Activated CD8-positive, alpha-beta memory T cell treated with anti-CD3 and anti-CD28 coated beads, Interleukin-2, amount 10 ng/mL, durations not matched to agents 7 days and 5 days (primary cell): Measurements from ENCODE around the gene IGFALS. TPM values are rescaled to one million over a fixed set of nuclear protein-coding genes. Genes with fewer than 3 reads are reported as not detected.
A peak's percentile ranks its signal among the peaks of the same experiment; 100 is the strongest.

Experiments used
- ATAC-seq: fragments of 150-1000 bp; cut with Tn5 transposase; one replicate; pipeline ENCODE4 v1.10.0; 2021; ENCODE audit warnings: moderate library complexity
- CTCF ChIA-PET: fragments of 350-600 bp; sonication (Branson Sonifier 250); formaldehyde crosslinking; loops from one replicate; lab custom pipeline; 2021; ENCODE audit warnings: antibody characterized with exemption; lab: Charles Lee
- DNase-seq: peaks from one replicate; pipeline ENCODE4 v3.0.0-alpha.2; 2020
- H3K27ac Mint-ChIP-seq: one replicate; pipeline ENCODE4 v1.8.0; 2021; ENCODE audit warnings: mild to moderate bottlenecking, mixed read lengths
- H3K27me3 Mint-ChIP-seq: one replicate; pipeline ENCODE4 v1.8.0; 2021; ENCODE audit warnings: mixed read lengths
- H3K36me3 Mint-ChIP-seq: one replicate; pipeline ENCODE4 v1.8.0; 2021; ENCODE audit warnings: mild to moderate bottlenecking, mixed read lengths
- H3K4me1 Mint-ChIP-seq: one replicate; pipeline ENCODE4 v1.8.0; 2021; ENCODE audit warnings: mixed read lengths
- H3K4me3 Mint-ChIP-seq: one replicate; pipeline ENCODE4 v1.8.0; 2021; ENCODE audit warnings: mild to moderate bottlenecking, moderate library complexity, mixed read lengths
- H3K9me3 Mint-ChIP-seq: one replicate; pipeline ENCODE4 v1.8.0; 2022; ENCODE audit warnings: low read depth, mixed read lengths
- total RNA-seq, 2 experiments: library from RNA; stranded (reverse); gene quantifications; one replicate each; pipeline ENCODE4 v1.2.3, GENCODE V29; 2021

The IGFALS gene
- total RNA-seq, 2 experiments from 2014 or later: not detected

DNA sequence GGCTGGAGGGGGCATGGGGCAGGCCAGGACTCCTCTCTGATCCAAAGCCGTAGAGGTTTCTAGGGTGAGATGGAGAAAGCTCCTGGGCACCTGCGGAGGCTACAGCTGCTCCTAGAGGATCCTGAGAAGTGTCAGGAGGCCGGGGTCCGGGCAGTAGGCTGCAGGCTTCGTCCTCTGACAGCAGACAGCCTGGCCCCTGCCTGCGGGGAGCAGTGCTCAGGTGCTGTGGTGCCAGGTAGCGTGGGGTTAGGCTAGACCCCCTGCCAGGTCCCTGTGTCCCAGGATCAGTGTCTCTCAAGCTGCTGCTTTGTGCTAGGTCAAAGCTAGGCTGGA lies 19.1 kb downstream of the IGFALS start:
- CTCF ChIA-PET: interaction anchor here (0.8 to 4.5 kb wide), 5 partner anchors 8 to 69 kb away, joined by 3 to 47 read pairs (median 6); partner anchors contain the start of genes MAPK8IP3, NUBP2 and SPSB3
- Mint-ChIP-seq H3K9me3 (no peaks in the 10 kb centered on the region), H3K4me3 (peak overlapping the region; percentile 100), H3K4me1 (peaks cover 13% of the 10 kb centered on the region), H3K36me3 (peaks cover 5% of the 10 kb centered on the region), H3K27ac (no peak overlapping the region), H3K27me3 (no peaks in the 10 kb centered on the region)
- DNase-seq (no peak), ATAC-seq (no peak)

DNA sequence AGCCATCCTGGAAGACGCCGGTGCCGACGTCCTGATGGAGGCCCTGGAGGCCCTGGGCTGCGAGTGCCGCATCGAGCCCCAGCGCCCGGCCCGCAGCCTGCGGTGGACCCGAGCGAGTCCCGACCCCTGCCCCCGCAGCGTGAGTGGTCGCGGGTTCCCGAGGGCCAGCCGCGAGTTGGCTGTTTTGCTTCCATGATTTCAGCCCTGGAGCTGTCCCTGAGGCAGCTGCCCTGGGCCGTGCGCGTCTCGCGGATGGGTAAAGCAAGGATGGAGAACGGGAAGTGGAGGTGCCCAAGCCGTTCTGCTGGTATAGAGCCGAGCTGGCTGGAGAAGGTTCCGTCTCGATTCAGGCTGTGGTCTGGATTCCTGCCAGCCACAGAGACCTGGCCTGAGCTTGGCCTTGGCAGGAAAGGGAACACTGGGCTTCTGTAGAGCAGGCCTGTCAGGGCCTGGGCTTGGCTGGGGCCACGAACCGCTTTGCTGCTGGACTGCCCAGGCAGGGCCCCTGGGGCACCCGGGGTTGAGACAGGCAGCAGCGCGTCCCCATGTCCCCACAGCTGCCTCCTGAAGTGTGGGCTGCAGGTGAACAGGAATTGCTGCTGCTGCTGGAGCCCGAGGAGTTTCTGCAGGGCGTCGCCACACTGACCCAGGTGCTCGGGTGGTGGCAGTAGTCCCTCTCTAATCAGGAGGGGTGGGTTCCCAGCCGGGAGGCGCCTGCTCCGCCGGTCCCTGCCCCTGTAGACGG lies 19.6 kb downstream of the IGFALS start:
- peak; percentile 7 for ATAC-seq
- no peaks in the 10 kb centered on the region for H3K9me3 Mint-ChIP-seq
- no peaks in the 10 kb centered on the region for H3K27me3 Mint-ChIP-seq
- peaks cover 5% of the 10 kb centered on the region for H3K36me3 Mint-ChIP-seq
- H3K4me1 Mint-ChIP-seq: peaks cover 13% of the 10 kb centered on the region
- peak overlapping the region; percentile 32 for H3K27ac Mint-ChIP-seq
- CTCF ChIA-PET: interaction anchor here (0.6 to 4.5 kb wide), 6 partner anchors 8 to 109 kb away, joined by 3 to 47 read pairs (median 4); partner anchors contain the start of genes MAPK8IP3, NUBP2 and SPSB3
- peak; percentile 51 for DNase-seq
- peak overlapping the region; percentile 100 for H3K4me3 Mint-ChIP-seq

- CTCF ChIA-PET: interaction anchor here (0.8 to 4.5 kb wide), 9 partner anchors 8 to 346 kb away, joined by 3 to 47 read pairs (median 5); partner anchors contain the start of genes IFT140, MAPK8IP3, NUBP2 and SPSB3
- peak; percentile 63 for ATAC-seq
Measured at GRCh38 chr16:1772908-1773702, 20.4 kb downstream of the IGFALS start, which contains the start of gene MRPS34. MRPS34 (minus strand) TSS chr16:1773134; CDS start chr16:1773119, 15 bp downstream.

DNA sequence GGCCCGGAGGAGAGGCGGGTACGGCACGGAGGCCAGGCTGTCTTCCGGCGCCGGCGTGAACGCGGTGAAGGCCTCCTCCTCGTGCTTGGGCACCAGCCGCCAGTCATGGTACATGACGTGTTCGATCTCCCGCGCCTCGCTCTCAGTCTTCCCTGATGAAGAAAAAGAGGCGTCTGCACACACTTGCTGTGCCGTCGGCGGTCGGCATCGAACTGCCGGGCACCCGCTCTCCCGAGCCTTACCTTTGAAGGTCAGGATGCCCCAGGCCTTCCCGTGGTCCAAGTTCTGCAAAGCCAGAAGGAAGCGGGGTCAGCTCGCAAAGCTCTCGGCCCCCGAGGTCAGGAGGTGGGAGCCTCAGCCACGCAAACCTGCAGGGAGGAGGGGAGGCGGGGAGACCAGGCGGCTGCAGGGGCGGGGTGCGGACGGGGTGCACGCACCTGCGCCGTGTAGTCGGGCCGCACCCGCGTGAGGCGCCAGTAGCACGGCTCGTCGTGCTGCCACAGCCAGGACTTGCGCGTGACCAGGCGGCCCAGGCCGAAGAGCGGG lies 21.1 kb downstream of the IGFALS start, which contains the start of gene EME2:
Gene EME2 (plus strand): TSS at position 449 of the 546 bp plus-strand sequence. CDS start 418 bp downstream, outside the sequence.
- H3K9me3 Mint-ChIP-seq: no peaks in the 10 kb centered on the region
- H3K4me3 Mint-ChIP-seq: peak within 1 kb of the TSS; percentile 100
- H3K4me1 Mint-ChIP-seq: peaks cover 13% of the 10 kb centered on the region
- no peaks in the 10 kb centered on the region for H3K27me3 Mint-ChIP-seq
- CTCF ChIA-PET: interaction anchor here (1.2 to 4.5 kb wide), 6 partner anchors 10 to 345 kb away, joined by 3 to 47 read pairs (median 6); partner anchors contain the start of genes IFT140, MAPK8IP3, NUBP2 and SPSB3
- peak within 1 kb of the TSS; percentile 98 for H3K27ac Mint-ChIP-seq
- ATAC-seq: peak; percentile 21
- peaks cover 7% of the 10 kb centered on the region for H3K36me3 Mint-ChIP-seq
- peak; percentile 74 for DNase-seq

More at GRCh38 chr16:1772908-1773702, 20.4 kb downstream of the IGFALS start, which contains the start of gene MRPS34:
- H3K36me3 Mint-ChIP-seq: peaks cover 7% of the 10 kb centered on the region
- peak within 1 kb of the TSS; percentile 98 for H3K27ac Mint-ChIP-seq
- H3K27me3 Mint-ChIP-seq: no peaks in the 10 kb centered on the region
- H3K9me3 Mint-ChIP-seq: no peaks in the 10 kb centered on the region
- H3K4me1 Mint-ChIP-seq: peaks cover 13% of the 10 kb centered on the region
- DNase-seq: peak; percentile 86
- peak within 1 kb of the TSS; percentile 100 for H3K4me3 Mint-ChIP-seq

DNA sequence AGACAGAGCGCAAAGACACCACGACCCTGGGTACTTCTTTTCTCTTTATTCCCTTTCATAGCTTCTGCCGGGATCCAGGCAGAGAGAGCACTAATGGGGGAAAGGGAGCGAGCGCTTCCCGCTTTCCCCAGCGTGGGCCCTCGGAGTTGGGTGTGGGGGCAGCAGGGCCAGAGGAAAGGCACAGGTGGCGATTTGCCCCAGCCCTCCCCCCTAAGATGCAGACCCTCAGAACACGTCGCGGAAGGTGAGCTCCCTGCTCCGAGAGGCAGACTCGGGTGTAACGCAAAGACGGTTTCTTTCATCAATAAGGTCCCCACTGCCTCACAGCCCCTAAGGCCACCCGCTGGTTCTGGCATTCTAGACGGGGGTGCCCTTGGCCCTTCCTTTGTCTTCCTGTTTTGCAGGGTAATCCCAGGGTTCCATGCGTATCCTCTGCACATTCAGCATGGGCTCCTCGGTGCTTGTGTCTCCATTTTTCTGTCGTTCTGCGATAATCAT lies 21.6 kb downstream of the IGFALS start:
- no peak for ATAC-seq
- H3K9me3 Mint-ChIP-seq: no peaks in the 10 kb centered on the region
- CTCF ChIA-PET: interaction anchor here (1.2 to 4.5 kb wide), 6 partner anchors 10 to 345 kb away, joined by 3 to 47 read pairs (median 6); partner anchors contain the start of genes IFT140, MAPK8IP3, NUBP2 and SPSB3

GRCh38 chr16:1771188-1771863 lies 22.2 kb downstream of the IGFALS start, which contains the start of gene NME3:
NME3 (minus strand) TSS chr16:1771543; CDS start chr16:1771534, 9 bp downstream.
- peak; percentile 86 for DNase-seq
- CTCF ChIA-PET: interaction anchor here (1.3 to 4.5 kb wide), 5 partner anchors 11 to 66 kb away, joined by 3 to 47 read pairs (median 7); partner anchors contain the start of genes MAPK8IP3, NUBP2 and SPSB3
- peaks cover 7% of the 10 kb centered on the region for H3K36me3 Mint-ChIP-seq
- peak; percentile 63 for ATAC-seq
- H3K4me3 Mint-ChIP-seq: peak within 1 kb of the TSS; percentile 100
- H3K27ac Mint-ChIP-seq: peak within 1 kb of the TSS; percentile 98
- no peaks in the 10 kb centered on the region for H3K9me3 Mint-ChIP-seq
- H3K4me1 Mint-ChIP-seq: peaks cover 13% of the 10 kb centered on the region
- no peaks in the 10 kb centered on the region for H3K27me3 Mint-ChIP-seq

More for the DNA sequence above, 21.6 kb downstream of the IGFALS start:
- Mint-ChIP-seq H3K36me3 (peaks cover 7% of the 10 kb centered on the region), H3K4me1 (peaks cover 13% of the 10 kb centered on the region), H3K4me3 (peak overlapping the region; percentile 100), H3K27ac (peak overlapping the region; percentile 98), H3K27me3 (no peaks in the 10 kb centered on the region)
- no peak for DNase-seq

DNA sequence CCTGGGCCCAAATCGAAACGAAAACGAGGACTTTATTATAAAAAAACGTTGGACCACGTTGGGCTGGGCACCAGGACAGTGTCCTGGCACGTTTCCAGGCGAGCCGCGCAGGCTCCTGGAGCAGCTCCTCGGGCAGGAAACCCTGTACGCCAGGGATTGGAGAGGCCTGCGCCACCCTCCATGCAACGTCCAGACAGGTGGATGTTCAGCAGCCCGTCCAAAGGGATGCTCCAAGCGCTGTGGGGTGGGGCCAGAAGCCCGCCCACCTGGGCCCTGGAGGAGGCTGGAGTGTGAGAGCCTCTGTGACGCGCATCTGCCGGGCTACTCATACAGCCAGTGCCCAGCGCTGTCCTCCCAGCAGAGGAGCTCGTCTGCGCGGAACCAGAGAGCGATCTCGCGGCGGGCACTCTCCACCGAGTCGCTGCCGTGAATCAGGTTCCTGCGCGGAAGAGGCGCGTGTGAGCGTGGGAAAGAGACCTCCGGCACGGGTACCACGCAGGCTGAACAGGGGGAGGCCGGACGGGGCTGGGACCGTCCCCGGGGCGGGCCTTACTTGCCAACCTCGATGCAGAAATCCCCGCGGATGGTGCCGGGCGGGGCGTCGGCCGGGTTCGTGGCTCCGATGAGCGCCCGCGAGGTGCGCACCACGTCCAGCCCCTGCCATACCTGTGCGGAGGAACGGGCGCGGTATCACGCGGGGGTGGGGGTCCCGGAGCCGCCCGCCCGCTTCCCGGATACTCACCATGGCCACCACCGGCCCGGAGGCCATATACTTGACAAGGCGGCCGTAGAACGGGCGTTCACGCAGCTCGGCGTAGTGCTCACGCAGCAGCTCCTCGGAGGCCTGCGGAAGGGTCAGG lies 22.9 kb downstream of the IGFALS start:
- DNase-seq (peak; percentile 58), ATAC-seq (peak; percentile 2)
- CTCF ChIA-PET: interaction anchor here (1.3 to 3.9 kb wide), 3 partner anchors 12 to 64 kb away, joined by 4 to 47 read pairs (median 7); partner anchors contain the start of genes MAPK8IP3, NUBP2 and SPSB3
- H3K4me3 Mint-ChIP-seq: peak overlapping the region; percentile 100
- H3K36me3 Mint-ChIP-seq: peaks cover 7% of the 10 kb centered on the region
- H3K4me1 Mint-ChIP-seq: peaks cover 13% of the 10 kb centered on the region
- H3K9me3 Mint-ChIP-seq: no peaks in the 10 kb centered on the region
- H3K27me3 Mint-ChIP-seq: no peaks in the 10 kb centered on the region
- peak overlapping the region; percentile 75 for H3K27ac Mint-ChIP-seq

DNA sequence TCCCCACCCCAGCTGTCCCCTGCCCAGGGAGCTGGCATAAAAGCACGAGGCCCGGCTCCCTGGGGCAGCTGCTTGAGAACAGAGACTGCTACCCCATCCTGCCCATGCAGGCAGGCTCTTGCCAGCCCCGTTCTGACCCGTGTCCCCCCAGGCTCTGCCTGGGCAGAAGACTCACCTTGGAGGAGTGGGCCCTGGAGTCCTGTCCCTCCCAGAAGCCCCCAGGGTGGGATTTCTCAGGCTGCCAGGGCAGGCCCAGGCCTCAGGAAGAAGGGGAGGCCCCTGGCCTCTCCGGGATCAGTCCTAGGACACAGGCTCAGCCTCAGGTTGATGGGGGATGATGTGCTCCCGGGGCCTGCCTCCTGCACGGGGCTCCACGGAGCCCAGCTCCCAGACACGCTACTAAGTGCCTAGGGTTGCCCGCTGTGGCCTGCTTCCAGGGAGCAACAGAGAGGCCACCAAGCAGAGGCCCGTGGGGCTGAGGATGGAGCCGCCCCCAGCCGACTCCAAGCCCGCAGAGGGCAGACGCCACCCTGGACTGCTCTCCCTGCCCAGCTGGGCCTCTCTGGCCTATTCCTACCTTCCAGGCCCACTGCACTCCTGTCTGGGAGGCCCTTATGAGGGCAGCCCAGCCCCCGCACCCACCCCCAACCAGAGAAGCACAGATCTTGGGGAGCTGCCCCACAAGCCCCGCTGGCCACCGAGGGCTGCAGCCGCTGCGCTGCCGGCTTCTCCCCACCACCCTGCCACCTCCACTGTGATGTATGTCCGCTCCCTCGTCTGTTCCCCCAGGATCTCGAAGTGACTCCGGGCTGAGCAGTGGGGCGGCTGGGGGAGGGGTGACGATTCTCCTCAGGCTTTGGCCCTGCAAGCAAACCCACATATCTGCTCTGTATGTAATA lies 23.9 kb downstream of the IGFALS start:
- H3K27me3 Mint-ChIP-seq: no peaks in the 10 kb centered on the region
- peaks cover 9% of the 10 kb centered on the region for H3K4me1 Mint-ChIP-seq
- no peak for ATAC-seq
- no peaks in the 10 kb centered on the region for H3K9me3 Mint-ChIP-seq
- CTCF ChIA-PET: interaction anchor here (1.3 kb wide), 1 partner anchor 64 kb away, joined by 4 read pairs; the partner anchor contains the start of gene MAPK8IP3
- no peak for DNase-seq
- H3K36me3 Mint-ChIP-seq: peaks cover 7% of the 10 kb centered on the region
- no peak overlapping the region for H3K27ac Mint-ChIP-seq
- H3K4me3 Mint-ChIP-seq: peak overlapping the region; percentile 100

GRCh38 chr16:1768767-1769401 lies 24.6 kb downstream of the IGFALS start:
- no peak for ATAC-seq
- no peak overlapping the region for H3K4me3 Mint-ChIP-seq
- H3K27me3 Mint-ChIP-seq: no peaks in the 10 kb centered on the region
- H3K36me3 Mint-ChIP-seq: peaks cover 7% of the 10 kb centered on the region
- H3K9me3 Mint-ChIP-seq: no peaks in the 10 kb centered on the region
- CTCF ChIA-PET: interaction anchor here (0.7 to 1.4 kb wide), 2 partner anchors 45 to 63 kb away, joined by 3 read pairs; no protein-coding TSS in a partner anchor
- no peak for DNase-seq
- peaks cover 5% of the 10 kb centered on the region for H3K4me1 Mint-ChIP-seq
- H3K27ac Mint-ChIP-seq: no peak overlapping the region
